NCI-H345 treated with DMSO at 0.1 percent for 48 hours (cell line): ENCODE results near the gene TCF7L2.
"Not testable (repeated sequence)": the region's sequence is repeated elsewhere in the genome, so short reads cannot be mapped to it uniquely, and the experiment has no call there.

Source experiments
- DNase-seq: peaks from one replicate; lab custom pipeline; 2025; ENCODE audit not compliant: unreplicated experiment; lab: John Stamatoyannopoulos, UW

The TCF7L2 gene

DNA sequence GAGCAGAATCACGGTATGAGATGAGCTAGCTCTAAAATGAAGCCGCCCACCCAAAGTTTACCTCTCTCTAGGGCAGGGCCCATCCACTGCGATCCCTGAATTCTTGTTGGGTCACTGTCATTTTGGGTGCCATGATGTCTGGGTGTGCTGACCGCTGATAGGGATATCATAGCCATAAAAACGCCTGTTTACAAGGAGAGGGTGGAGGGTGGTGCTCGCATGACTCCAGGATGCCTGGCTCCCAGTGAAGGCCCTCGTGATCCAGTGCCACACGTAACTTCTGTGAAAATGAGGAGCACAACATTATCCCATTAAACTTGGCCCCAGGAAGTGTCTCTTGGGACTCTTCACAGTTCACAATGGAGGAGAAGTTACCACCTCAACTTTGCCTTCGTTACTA is 139.5 kb downstream of the TCF7L2 start:
- no peak for DNase-seq

DNA sequence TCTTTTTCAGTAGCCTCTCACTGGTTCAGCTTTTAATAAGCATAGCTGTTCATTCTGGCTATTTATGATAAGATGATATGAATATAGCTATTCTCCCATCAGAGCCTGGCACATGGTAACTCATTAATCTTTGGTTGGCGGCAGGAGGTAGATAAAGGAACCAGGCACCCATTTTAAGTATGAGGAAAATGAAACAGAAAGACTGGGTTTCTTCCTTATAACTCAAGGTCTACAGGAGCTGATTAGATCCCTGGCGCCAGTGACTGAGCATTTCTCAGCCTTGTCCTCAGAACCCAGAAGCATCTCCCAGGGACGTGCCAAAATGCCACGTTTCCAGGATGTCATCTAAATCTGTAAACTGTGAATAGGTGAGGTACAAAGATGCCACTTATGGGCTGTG is 141.9 kb downstream of the TCF7L2 start:
- no peak for DNase-seq

DNA sequence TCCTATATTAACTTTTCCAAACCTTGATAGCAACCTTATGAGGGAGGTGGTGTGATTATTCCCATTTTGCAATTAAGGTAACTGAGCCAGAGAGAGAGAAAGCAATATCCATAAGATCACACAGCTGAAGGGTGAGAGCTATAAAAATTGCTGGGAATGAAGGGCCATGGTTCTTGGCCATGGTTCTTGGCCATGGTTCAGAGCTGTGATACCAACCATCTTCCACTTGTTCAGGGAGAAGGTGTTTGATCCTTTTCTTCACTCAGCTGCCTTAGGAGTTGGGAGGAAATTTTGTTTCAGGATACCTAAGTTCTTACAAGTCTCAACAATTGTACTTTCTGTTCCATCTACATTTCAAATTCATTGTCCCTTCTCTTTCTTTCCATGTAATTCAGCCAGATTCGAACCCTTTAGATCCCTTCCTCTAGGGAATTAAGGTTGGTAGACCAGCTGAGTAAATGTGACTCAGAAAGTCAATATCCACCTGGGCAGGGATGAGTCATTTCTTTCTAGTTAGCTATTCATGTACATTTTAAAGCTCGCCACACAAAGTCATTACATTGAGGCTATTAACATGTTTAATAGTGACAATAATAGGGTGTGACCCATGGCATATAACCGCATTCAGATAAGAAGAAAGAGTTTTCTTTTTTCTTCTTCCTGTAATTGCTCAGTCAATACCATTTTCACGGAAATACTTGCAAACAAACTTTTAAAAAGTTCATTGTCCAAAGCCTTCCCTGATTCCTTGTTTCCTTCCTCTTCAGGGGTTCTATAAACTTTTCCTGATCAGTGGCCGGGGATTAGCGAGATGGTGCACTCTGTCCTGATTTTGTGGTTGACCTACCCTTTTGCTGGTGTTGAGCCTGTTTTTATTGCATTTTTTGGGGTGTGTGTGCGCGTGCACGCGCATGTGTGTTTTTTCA is 143.4 kb downstream of the TCF7L2 start:
- DNase-seq = no peak

DNA sequence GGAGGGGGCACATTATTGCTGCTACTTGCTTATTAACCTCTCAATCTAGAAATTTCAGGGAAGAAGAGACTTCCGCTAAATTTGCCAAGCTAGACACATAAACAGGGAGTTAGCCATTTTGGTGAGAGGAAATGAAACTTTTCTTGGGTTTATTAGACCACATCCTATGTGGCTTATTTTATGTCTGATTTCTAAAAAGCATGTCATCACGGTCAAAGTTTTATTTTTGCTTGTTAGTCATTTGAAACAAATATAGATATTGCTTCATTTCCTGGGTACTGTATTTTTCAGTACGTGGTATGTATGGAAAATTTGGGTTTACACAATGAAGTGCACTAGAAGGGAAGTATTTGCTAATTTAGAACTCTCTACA is 144.1 kb downstream of the TCF7L2 start:
- DNase-seq = no peak

DNA sequence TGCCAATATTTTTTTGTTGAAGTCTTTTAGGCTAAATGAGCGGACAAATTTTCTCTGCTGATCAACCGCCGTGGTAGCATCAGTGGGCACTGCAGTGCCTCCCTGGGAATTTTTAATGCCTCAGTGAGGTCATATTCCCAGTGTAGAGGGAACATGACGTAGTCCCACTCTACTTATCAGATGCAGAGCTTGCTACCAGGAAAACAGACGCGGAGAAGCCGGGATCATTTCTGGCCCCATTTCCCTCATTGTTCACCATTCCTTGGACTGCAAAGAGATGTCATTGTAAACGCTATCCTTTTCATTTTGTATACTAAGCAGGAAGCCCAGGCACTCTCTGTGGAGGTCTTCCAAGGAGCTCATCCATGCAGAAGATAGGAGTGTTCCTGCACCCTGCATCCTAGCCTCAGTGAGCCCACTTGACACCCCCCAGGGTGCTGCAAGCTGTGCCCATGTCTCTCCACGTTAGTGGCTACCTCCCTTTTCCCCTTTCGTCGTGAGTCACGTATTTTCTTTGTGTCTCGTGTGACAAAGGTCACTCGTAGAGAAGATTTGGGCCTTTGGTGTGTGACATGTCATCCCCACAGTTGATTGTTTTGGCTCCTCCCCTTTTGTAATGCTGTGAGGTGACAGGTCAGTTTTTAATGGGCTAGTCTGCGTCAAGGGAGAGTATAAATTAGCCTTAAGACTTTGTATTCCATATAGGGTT is 145.5 kb downstream of the TCF7L2 start:
- no peak for DNase-seq

DNA sequence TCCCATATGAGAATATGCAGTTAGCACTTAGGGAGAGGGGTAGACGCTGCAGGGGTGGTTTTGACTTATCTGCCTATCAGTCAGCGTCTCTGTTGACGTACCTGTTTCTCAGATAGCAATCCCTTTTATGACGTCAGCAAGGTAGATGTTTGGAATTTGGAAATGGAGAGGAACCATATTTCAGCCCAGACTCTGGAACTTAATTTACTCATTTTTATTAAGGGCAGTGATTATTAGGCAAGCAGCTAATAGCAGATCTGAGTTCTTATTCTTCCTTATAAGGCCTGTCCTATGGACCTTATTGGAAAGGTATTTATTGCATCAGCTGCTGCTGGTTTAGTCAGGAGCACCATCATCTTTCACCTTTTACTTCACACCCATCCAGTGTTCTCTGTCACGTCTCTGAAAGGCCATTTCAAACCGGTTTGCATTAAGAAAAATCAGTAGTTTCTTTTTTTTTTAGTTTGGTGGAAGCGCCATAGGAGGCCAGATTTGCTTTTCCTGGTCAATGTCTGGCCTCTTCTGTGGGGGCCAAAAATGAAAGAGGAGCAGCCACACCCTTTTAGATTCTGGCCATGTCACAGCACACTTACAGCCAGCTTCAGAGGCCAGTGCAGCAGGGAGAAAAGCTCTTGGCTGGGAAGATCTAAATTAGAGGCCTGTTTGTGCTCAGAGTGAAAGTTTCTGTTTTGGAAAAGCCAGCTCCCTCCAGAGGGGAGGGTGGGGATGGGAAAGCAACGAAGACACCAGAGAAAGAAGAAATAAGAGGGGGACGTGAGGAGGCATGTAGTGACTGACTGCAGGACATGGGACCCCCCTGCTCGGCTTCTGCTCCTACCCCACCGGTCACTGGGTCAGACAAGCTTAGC is 146.3 kb downstream of the TCF7L2 start:
- no peak for DNase-seq

DNA sequence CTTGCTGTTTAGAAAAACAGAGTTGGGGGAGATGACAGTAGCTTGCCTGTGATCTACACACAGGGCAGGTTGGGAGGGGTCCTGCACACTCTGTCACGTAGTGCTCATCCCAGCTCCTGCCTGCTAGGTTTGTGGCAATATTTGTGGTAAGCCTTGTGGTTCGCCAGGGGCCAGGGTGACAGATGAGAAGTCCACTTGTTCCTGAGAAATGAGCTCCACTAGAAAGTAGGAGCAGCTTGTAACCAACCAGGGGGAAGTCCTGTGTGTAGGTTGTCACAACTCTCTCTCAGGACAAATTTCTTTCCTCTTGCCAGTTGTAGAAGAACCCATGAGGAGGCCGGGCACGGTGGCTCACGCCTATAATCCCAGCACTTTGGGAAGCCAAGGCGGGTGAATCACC is 147.0 kb downstream of the TCF7L2 start:
- DNase-seq = no peak

DNA sequence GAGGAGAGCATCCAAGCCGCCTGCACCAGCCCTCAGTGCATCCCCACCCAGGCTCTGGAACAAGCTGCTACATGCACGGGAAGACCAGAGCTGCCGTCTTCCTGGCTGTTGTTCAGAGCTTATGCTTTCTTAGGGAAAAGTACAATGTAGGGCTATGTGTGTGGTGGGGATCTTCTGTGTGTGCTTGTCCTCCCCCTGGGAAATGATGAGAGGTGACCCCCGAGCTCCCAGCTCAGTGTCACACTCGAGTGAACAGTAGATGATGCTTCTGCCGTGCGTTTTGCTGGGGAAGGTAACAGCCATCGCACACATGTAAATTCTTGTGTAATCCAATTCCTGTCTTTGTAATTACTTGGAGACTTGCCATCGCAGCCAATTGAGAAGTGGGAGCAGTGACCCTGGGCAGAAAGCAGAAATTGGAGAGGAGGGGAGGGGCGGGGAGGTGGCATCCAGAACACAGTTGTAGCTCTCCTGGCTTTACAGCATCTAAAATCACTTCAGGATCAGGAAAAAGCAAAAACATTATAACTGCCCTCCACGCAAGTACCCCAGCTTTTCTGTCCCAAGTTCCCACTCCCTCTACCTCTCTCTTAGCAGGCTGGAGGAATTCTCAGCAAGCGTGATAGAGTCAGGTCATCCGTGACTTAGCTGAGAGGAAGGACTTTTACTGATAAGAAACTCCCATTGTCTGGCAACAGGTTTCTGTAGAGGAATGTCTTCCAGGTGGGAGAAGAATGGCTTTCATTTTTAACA is 149.6 kb downstream of the TCF7L2 start:
- no peak for DNase-seq

DNA sequence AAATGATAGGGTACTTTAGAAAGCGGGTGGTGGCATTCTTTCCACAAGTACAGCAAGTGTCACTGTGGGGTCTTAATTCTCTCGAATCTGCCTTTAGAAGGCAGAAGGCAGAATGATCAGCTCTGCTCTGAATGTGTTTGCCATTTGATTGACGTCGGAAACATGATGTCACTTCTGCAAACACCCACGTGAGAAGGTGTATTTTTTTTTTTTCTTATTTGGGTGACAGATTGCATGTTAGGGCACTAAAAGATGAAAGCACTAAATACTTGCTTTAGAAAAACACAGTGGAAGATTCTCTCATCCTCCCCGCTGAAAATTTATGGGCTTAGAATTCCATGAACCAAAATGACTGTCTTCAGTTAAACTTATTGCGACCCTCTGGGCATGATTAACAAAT is 150.2 kb downstream of the TCF7L2 start:
- no peak for DNase-seq

DNA sequence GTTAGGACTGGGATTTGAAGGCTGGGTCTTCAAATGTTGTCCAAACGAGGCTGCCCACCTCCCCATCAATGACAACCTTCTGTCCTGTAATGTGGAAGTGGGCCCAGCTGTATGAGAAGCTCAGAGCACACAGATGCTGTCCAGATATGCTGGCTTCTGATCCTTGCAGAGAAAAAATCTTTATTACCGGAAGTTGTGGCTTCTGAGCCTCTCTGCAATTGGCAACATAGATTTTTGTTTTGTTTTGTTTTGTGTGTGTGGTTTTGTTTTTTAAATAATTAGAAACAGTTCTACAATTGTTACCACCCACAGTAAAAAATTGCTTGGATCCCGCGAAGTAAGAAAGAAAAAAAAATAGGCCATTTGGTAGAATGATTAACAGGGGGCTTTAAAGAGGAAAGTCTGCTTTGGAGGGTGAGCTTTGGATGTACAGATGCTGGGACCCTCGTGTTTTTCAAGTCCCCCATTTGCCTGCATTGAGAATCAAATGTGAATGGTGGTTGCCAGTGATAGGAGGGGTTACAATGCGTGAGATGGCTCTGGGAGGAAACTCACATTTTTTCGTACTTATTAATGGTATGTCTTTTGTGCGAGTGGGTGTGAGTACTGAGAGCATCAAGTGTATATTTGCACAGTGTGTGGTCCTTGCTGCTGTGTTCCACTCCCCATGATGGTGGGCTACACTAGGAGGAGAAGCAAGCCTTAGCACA is 153.2 kb downstream of the TCF7L2 start:
- no peak for DNase-seq

DNA sequence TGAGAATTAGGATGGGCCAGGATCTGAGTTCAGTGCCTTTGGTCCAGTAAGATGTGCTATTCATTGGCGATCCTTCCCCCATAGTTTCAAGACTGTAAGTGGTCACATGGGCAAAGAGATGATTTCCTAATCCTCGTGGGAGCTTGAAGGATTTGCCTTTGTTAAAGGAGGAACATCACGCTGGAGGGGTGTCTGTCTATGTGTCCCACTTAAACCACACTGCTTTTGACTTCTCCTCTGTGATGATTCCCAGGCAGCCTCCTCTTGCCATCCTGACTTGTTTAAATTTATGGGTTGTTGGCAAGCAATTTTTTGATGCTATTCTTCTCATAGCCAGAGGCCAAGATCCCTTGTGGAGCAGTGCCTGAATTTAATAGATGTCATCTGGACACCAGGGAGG is 154.0 kb downstream of the TCF7L2 start:
- DNase-seq = no peak

DNA sequence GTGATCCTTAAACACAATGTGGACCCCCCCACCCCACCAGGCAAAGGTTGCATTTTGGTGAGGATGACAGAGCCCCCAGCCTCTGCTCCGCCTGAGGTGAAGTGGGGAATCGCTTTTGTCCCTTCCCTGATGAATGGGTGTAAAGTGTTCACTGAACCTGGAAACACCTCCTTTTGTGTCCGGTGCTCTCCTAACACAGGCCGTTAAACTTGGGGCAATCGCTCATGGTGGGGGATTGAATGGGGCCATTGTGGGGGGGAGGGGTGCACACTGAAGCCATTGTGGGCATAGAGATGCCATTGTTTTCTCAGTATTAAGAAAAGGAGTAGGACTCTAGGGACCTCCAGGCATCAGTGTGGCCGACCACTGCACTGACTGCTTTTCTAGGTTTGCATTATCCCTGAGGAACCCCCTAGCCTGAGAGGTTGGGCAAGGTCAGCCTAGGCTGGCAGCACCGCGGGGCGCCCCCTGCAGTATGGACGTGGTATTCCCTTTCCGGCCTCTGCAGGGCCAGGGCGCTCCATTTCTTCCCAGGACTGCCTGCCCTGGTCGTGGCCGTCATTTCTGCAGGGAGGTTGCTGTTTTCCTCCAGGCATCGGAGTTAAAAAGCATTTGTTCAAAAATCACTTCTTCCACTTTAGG is 158.3 kb downstream of the TCF7L2 start:
- DNase-seq = no peak

DNA sequence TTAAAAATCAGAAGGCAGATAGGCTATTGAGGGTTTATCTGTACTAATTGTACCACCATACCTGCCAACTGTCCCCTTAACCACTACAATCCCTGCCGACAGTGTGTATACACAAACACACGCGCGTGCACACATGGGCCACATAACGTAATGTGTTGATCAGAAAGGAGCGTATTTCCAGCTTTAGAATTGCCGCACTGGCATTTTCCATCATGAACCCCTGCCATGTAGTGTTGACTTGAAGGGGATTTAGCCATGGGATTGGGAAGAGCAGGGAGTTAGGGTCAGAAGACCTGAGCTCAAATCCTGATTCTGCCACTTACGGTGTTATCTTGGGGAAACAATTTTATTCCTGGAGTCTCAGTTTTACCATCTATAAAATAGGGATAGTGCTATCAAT is 158.9 kb downstream of the TCF7L2 start:
- no peak for DNase-seq

DNA sequence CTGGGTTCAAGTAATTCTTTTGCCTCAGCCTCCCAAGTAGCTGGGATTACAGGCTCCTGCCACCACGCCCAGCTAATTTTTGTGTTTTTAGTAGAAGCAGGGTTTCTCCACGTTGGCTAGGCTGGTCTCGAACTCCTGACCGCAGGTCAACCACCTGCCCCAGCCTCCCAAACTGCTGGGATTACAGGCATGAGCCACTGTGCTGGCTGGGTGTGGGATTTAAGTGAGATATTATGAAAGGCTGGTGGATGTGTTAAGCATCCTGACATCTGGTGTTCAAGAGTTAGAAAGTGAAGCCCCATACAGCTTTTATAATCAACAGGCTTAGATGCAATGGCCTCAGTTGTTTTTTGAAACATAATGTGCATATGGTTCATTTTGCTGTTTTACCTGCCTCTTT is 159.4 kb downstream of the TCF7L2 start:
- DNase-seq = not testable (repeated sequence)

DNA sequence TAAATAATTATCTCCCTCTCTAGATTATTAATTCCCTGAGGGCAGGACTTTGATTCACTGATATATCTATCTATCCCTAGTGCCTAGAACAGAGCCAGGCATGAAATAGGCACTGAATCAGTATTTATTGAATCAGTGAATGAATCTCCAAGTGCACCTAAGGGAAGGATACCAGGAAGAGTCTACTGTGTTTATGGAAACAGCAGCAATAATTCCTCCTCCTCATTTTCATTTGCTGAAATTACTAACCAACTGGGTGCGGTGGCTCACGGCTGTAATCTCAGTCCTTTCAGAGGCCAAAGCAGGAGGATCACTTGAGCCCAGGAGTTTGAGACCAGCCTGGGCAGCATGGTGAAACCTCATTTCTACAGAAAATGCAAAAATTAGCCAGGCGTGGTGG is 161.2 kb downstream of the TCF7L2 start:
- no peak for DNase-seq

DNA sequence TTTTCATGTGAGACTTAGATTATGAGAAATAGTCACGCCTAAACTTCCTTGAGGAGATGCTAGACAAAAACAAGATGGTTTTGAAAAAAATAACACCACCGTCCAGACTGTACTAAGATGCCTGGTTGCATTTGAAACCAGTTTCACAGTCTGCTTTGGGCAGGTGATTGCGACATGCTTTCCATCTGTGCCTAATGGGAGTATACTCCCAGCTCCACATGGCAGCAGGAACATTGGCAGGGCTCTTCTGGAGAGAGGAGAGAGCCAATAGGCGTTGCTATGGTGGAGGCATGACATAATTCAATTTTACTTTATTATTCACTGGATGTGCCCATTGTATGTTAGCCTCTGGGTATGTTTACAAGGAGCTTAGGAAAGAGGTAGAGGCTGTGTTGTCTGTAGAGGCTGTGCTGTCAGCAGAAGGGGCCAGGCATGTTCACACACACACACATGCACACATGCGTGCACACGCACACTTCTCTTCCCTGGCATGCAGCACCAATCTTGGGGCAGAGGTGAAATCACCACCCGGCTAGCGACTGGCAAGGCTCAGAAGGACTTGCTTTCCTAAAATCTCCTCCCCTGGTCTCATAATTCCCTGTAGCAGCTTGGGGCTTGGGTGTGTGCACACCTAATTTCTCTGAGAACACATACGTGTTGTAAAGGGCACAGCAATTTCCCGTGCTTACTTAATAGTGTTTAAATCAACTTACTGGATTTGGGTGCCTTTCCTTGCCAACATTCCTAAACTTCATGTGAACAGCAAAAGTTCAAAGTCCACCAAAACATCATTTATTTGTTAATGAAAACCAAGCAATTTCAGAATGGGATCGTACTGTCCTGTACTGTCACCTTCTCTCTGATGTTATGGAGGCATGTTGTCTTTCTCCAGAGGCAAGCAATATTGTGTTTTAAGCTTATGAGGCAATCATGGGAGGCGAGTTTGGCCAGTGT is 162.1 kb downstream of the TCF7L2 start:
- DNase-seq = no peak

DNA sequence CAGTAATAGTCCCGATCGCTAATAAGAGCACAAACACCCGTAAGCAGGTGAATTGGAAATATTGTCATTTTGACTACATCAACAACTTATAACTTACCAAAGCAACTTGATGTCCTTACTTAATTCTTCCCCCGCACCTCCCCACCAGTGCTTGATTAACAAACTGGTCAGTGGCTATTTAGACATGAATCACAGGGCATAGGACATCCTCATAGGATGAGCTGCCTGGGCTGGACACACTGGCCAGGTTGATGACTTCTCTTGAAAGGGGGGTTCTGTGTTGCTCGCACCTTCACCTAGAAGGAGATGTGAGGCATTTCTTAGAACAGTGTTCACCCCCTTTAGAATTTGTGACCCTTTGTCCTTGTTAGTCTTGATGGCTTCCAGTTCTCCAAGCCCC is 163.2 kb downstream of the TCF7L2 start:
- DNase-seq = no peak

DNA sequence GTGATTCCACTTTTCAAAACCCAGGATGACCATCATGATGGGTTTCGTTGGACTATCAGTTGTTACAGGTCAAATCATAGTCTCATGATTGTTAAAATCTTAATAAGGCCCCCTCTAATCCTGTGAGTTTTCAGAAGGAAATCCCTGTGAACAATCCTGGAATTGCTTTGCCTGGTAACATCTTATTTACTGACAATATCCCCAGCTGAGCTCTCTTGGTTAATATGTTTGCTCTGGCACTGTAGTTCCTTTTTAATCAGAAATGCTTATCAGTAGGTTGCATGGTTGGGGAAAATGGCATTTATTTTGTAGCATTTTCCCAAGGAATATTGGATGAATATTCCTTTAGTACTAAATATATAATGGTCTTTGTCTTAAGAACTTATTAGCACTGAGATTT is 163.9 kb downstream of the TCF7L2 start:
- no peak for DNase-seq

DNA sequence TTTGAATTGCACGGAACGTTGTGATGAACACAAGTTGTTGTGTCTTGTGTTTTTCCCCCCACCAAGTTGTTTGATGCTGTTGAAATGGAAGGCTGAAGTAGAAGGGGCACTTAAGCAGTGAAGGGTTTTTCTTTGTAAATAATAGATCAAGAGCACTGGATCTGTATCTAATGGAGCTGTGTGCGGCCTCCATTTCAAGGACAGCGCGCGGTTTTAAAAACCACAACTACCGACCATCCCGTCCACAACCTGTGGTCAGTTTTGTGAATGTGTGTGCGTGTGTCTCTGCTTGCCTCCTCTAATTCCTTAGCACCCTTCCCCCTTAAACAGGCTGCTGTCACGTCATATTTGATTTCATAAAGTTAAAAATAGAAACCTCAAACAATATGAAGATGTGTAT is 165.5 kb downstream of the TCF7L2 start:
- no peak for DNase-seq
